Activated T-helper 2 cell treated with anti-CD3 and anti-CD28 coated beads, Interferon-gamma antibody, Interleukin-2, Interleukin-4, amounts not matched to agents 10 μg/mL and 5 μg/mL and 100 μg/mL, durations not matched to agents 14 hours and 24 hours and 36 hours (primary cell): ENCODE measurements around the gene MYO9A. TPM values are rescaled to one million over a fixed set of nuclear protein-coding genes. Genes with fewer than 3 reads are reported as not detected.
"Not testable (repeated sequence)": the region's sequence is repeated elsewhere in the genome, so short reads cannot be mapped to it uniquely, and the experiment has no call there.

Experiments used
- DNase-seq: peaks from one replicate; pipeline ENCODE4 v3.0.0; 2021; ENCODE audit warnings: low spot score
- H3K27ac Mint-ChIP-seq: one replicate; pipeline ENCODE4 v1.8.0; 2021; ENCODE audit warnings: mixed read lengths
- H3K27me3 Mint-ChIP-seq: one replicate; pipeline ENCODE4 v1.8.0; 2021; ENCODE audit warnings: low read depth, mixed read lengths
- H3K36me3 Mint-ChIP-seq: one replicate; pipeline ENCODE4 v1.8.0; 2021; ENCODE audit warnings: low read depth, mixed read lengths
- H3K4me1 Mint-ChIP-seq: one replicate; pipeline ENCODE4 v1.8.0; 2021; ENCODE audit warnings: low read depth, mixed read lengths
- H3K4me3 Mint-ChIP-seq: one replicate; pipeline ENCODE4 v1.8.0; 2021; ENCODE audit warnings: low read depth, mild to moderate bottlenecking, moderate library complexity, mixed read lengths
- H3K9me3 Mint-ChIP-seq: one replicate; pipeline ENCODE4 v1.8.0; 2021; ENCODE audit warnings: mixed read lengths
- intact Hi-C: fragments of 100-400 bp; cut with micrococcal nuclease; formaldehyde crosslinking; loops from one replicate; pipeline ENCODE4 v1.15.1; 2023
- total RNA-seq: library from RNA; stranded (reverse); gene quantifications from 2 replicates; pipeline ENCODE4 v1.2.3, GENCODE V29; 2022

MYO9A gene
- total RNA-seq, 1 donor from 2014 or later: 26.2 TPM

GRCh38 chr15:71888797-71889196 lies 229.2 kb downstream of the MYO9A start:
- no peaks in the 10 kb centered on the region for H3K27me3 Mint-ChIP-seq
- no peak overlapping the region for H3K4me3 Mint-ChIP-seq
- H3K9me3 Mint-ChIP-seq: no peaks in the 10 kb centered on the region
- H3K36me3 Mint-ChIP-seq: peaks cover 11% of the 10 kb centered on the region
- no peak for DNase-seq
- no peak overlapping the region for H3K27ac Mint-ChIP-seq
- no peaks in the 10 kb centered on the region for H3K4me1 Mint-ChIP-seq
- intact Hi-C loops: no loop called here

- intact Hi-C loops: no loop called here
Observed at GRCh38 chr15:71885390-71885789, 232.6 kb downstream of the MYO9A start.

GRCh38 chr15:71883447-71883846 lies 234.5 kb downstream of the MYO9A start:
- H3K9me3 Mint-ChIP-seq: no peaks in the 10 kb centered on the region
- no peak for DNase-seq
- no peak overlapping the region for H3K27ac Mint-ChIP-seq
- no peak overlapping the region for H3K4me3 Mint-ChIP-seq
- H3K36me3 Mint-ChIP-seq: peaks cover 7% of the 10 kb centered on the region
- intact Hi-C loops: no loop called here
- no peaks in the 10 kb centered on the region for H3K4me1 Mint-ChIP-seq
- H3K27me3 Mint-ChIP-seq: no peaks in the 10 kb centered on the region

More at GRCh38 chr15:71885390-71885789, 232.6 kb downstream of the MYO9A start:
- H3K27me3 Mint-ChIP-seq: no peaks in the 10 kb centered on the region
- H3K4me3 Mint-ChIP-seq: no peak overlapping the region
- no peak overlapping the region for H3K27ac Mint-ChIP-seq
- no peaks in the 10 kb centered on the region for H3K4me1 Mint-ChIP-seq
- H3K9me3 Mint-ChIP-seq: no peaks in the 10 kb centered on the region
- DNase-seq: no peak
- H3K36me3 Mint-ChIP-seq: peaks cover 7% of the 10 kb centered on the region

GRCh38 chr15:71880276-71880675 lies 237.7 kb downstream of the MYO9A start:
- no peak overlapping the region for H3K27ac Mint-ChIP-seq
- no peak overlapping the region for H3K4me3 Mint-ChIP-seq
- DNase-seq: no peak
- H3K27me3 Mint-ChIP-seq: no peaks in the 10 kb centered on the region
- H3K4me1 Mint-ChIP-seq: no peaks in the 10 kb centered on the region
- intact Hi-C loops: no loop called here
- H3K9me3 Mint-ChIP-seq: no peaks in the 10 kb centered on the region
- no peaks in the 10 kb centered on the region for H3K36me3 Mint-ChIP-seq

GRCh38 chr15:71874245-71874644 lies 243.7 kb downstream of the MYO9A start:
- Mint-ChIP-seq H3K36me3 (no peaks in the 10 kb centered on the region), H3K4me3 (no peak overlapping the region), H3K27ac (no peak overlapping the region), H3K9me3 (no peaks in the 10 kb centered on the region), H3K4me1 (no peaks in the 10 kb centered on the region), H3K27me3 (no peaks in the 10 kb centered on the region)
- intact Hi-C loops: no loop called here
- no peak for DNase-seq

- intact Hi-C loops, H3K27ac Mint-ChIP-seq, H3K36me3 Mint-ChIP-seq, H3K9me3 Mint-ChIP-seq, H3K4me3 Mint-ChIP-seq, DNase-seq, H3K4me1 Mint-ChIP-seq, H3K27me3 Mint-ChIP-seq: not testable (repeated sequence)
Observed at GRCh38 chr15:71858232-71858631, 259.7 kb downstream of the MYO9A start.

GRCh38 chr15:71853543-71853942 lies 264.4 kb downstream of the MYO9A start:
- no peak for DNase-seq
- Mint-ChIP-seq H3K4me1 (no peaks in the 10 kb centered on the region), H3K27ac (no peak overlapping the region), H3K36me3 (peaks cover 10% of the 10 kb centered on the region), H3K9me3 (no peaks in the 10 kb centered on the region), H3K27me3 (no peaks in the 10 kb centered on the region), H3K4me3 (no peak overlapping the region)
- intact Hi-C loops: no loop called here

GRCh38 chr15:71844916-71845315 lies 273.0 kb downstream of the MYO9A start:
- Mint-ChIP-seq H3K27ac (no peak overlapping the region), H3K36me3 (peaks cover 10% of the 10 kb centered on the region), H3K9me3 (no peaks in the 10 kb centered on the region), H3K4me3 (no peak overlapping the region), H3K27me3 (no peaks in the 10 kb centered on the region), H3K4me1 (no peaks in the 10 kb centered on the region)
- no peak for DNase-seq
- intact Hi-C loops: no loop called here

- intact Hi-C loops: no loop called here
- Mint-ChIP-seq H3K27ac (no peak overlapping the region), H3K27me3 (no peaks in the 10 kb centered on the region), H3K4me3 (no peak overlapping the region), H3K36me3 (peaks cover 2% of the 10 kb centered on the region), H3K9me3 (no peaks in the 10 kb centered on the region), H3K4me1 (no peaks in the 10 kb centered on the region)
- DNase-seq: no peak
Observed at GRCh38 chr15:71841563-71841962, 276.4 kb downstream of the MYO9A start.

- no peak for DNase-seq
- intact Hi-C loops: no loop called here
- Mint-ChIP-seq H3K36me3 (peaks cover 29% of the 10 kb centered on the region), H3K27ac (no peak overlapping the region), H3K9me3 (no peaks in the 10 kb centered on the region), H3K4me1 (peaks cover 8% of the 10 kb centered on the region), H3K4me3 (no peak overlapping the region), H3K27me3 (no peaks in the 10 kb centered on the region)
Observed at GRCh38 chr15:71830981-71831380, 287.0 kb downstream of the MYO9A start.

- H3K9me3 Mint-ChIP-seq: peaks cover 18% of the 10 kb centered on the region
- DNase-seq: no peak
- intact Hi-C loops: no loop called here
- peaks cover 8% of the 10 kb centered on the region for H3K4me1 Mint-ChIP-seq
- no peak overlapping the region for H3K27ac Mint-ChIP-seq
- H3K36me3 Mint-ChIP-seq: peaks cover 45% of the 10 kb centered on the region
- H3K27me3 Mint-ChIP-seq: no peaks in the 10 kb centered on the region
- no peak overlapping the region for H3K4me3 Mint-ChIP-seq
Observed at GRCh38 chr15:71826196-71826595, 291.8 kb downstream of the MYO9A start.

GRCh38 chr15:71825021-71825730 lies 292.8 kb downstream of the MYO9A start:
- peaks cover 26% of the 10 kb centered on the region for H3K9me3 Mint-ChIP-seq
- intact Hi-C loops: no loop called here
- no peak for DNase-seq
- H3K36me3 Mint-ChIP-seq: peaks cover 44% of the 10 kb centered on the region
- no peak overlapping the region for H3K4me3 Mint-ChIP-seq
- no peaks in the 10 kb centered on the region for H3K27me3 Mint-ChIP-seq
- no peak overlapping the region for H3K27ac Mint-ChIP-seq
- peaks cover 8% of the 10 kb centered on the region for H3K4me1 Mint-ChIP-seq

GRCh38 chr15:71823801-71824200 lies 294.1 kb downstream of the MYO9A start:
- no peak overlapping the region for H3K4me3 Mint-ChIP-seq
- no peak overlapping the region for H3K27ac Mint-ChIP-seq
- DNase-seq: no peak
- intact Hi-C loops: no loop called here
- peaks cover 42% of the 10 kb centered on the region for H3K36me3 Mint-ChIP-seq
- H3K9me3 Mint-ChIP-seq: peaks cover 28% of the 10 kb centered on the region
- H3K4me1 Mint-ChIP-seq: peaks cover 8% of the 10 kb centered on the region
- H3K27me3 Mint-ChIP-seq: no peaks in the 10 kb centered on the region
